GM12872 (cell line): Measurements from ENCODE around the gene RHOXF2.

Experiments used
- CTCF ChIP-seq: IDR thresholded peaks from 3 replicates; pipeline ENCODE4 v1.5.1; 2011; ENCODE audit warnings: low read depth, mild to moderate bottlenecking, low read length, moderate library complexity; ENCODE audit not compliant: insufficient read depth

Gene RHOXF2

GRCh38 chrX:120137439-120137838 lies 21.0 kb upstream of the RHOXF2 start:
- no peak for TF ChIP-seq CTCF

GRCh38 chrX:120140293-120140981 lies 18.0 kb upstream of the RHOXF2 start:
- no peak for TF ChIP-seq CTCF

GRCh38 chrX:120144178-120144844 lies 14.1 kb upstream of the RHOXF2 start:
- no peak for TF ChIP-seq CTCF

- no peak for TF ChIP-seq CTCF
Measured at GRCh38 chrX:120145295-120145925, 13.0 kb upstream of the RHOXF2 start.

- TF ChIP-seq CTCF: no peak
Measured at GRCh38 chrX:120147537-120147936, 10.9 kb upstream of the RHOXF2 start.

- TF ChIP-seq CTCF: no peak
Measured at GRCh38 chrX:120200851-120201250, 42.4 kb downstream of the RHOXF2 start.
